Keratinocyte (primary cell): ENCODE results near the gene BPGM. TPM values are rescaled to one million over a fixed set of nuclear protein-coding genes. Genes with fewer than 3 reads are reported as not detected.

Source experiments
- DNase-seq: peaks from one replicate; pipeline ENCODE4 v3.0.0-alpha.2; 2011; ENCODE audit warnings: low read depth, missing footprints, low spot score
- FAIRE-seq: peaks from 2 replicates; lab custom pipeline; 2011; peaks lifted over from hg19 to GRCh38; lab: Jason Lieb, UNC
- H2AFZ ChIP-seq: 2 replicates; pipeline ENCODE4 v1.6.0; 2012; ENCODE audit warnings: low read length, control low read depth, inconsistent platforms; ENCODE audit not compliant: control insufficient read depth
- H3K27ac ChIP-seq: 2 replicates; pipeline ENCODE4 v1.5.1; 2011; ENCODE audit warnings: low read length; ENCODE audit not compliant: control insufficient read depth, insufficient read depth
- H3K27me3 ChIP-seq: 3 replicates; pipeline ENCODE4 v1.6.0; 2011; ENCODE audit warnings: low read length; ENCODE audit not compliant: control insufficient read depth, insufficient read depth; ENCODE audit errors: extremely low read depth
- H3K36me3 ChIP-seq, 2 experiments: 2 replicates in 1 of 2; 3 replicates in 1 of 2; pipeline ENCODE4 v1.5.1; 2011; ENCODE audit warnings: low read length in 2 of 2, mild to moderate bottlenecking in 1 of 2; ENCODE audit not compliant: control insufficient read depth in 2 of 2, insufficient read depth in 2 of 2; ENCODE audit errors: extremely low read depth in 1 of 2
- H3K4me1 ChIP-seq: 3 replicates; pipeline ENCODE4 v1.5.1; 2011; ENCODE audit warnings: low read length; ENCODE audit not compliant: control insufficient read depth, insufficient read depth; ENCODE audit errors: extremely low read depth
- H3K4me2 ChIP-seq: 3 replicates; pipeline ENCODE4 v1.6.0; 2011; ENCODE audit warnings: low read depth, low read length; ENCODE audit not compliant: control insufficient read depth, insufficient read depth; ENCODE audit errors: extremely low read depth
- H3K4me3 ChIP-seq, 3 experiments: fragments of 200-600 bp in 1 of 3; sonication (generic) in 1 of 3; 2 replicates in 2 of 3; 3 replicates in 1 of 3; pipeline ENCODE4 v1.5.1; 2011 to 2016; ENCODE audit warnings: low read length in 3 of 3, mild to moderate bottlenecking in 3 of 3, control low read depth in 2 of 3, inconsistent platforms in 1 of 3, low read depth in 1 of 3, mixed read lengths in 1 of 3, mixed run types in 1 of 3, moderate library complexity in 1 of 3; ENCODE audit not compliant: control insufficient read depth in 2 of 3, insufficient read depth in 2 of 3; ENCODE audit errors: extremely low read depth in 1 of 3
- H3K79me2 ChIP-seq: 2 replicates; pipeline ENCODE4 v1.6.0; 2012; ENCODE audit warnings: low read length; ENCODE audit not compliant: control insufficient read depth, insufficient read depth
- H3K9ac ChIP-seq: 3 replicates; pipeline ENCODE4 v1.6.0; 2011; ENCODE audit warnings: low read length; ENCODE audit not compliant: control insufficient read depth, insufficient read depth; ENCODE audit errors: extremely low read depth
- H3K9me1 ChIP-seq: 3 replicates; pipeline ENCODE4 v1.6.0; 2011; ENCODE audit warnings: low read length; ENCODE audit not compliant: control insufficient read depth, insufficient read depth; ENCODE audit errors: extremely low read depth
- H3K9me3 ChIP-seq: 2 replicates; pipeline ENCODE4 v1.5.1; 2012; ENCODE audit warnings: low read depth, low read length; ENCODE audit not compliant: control insufficient read depth
- H4K20me1 ChIP-seq: 3 replicates; pipeline ENCODE4 v1.6.0; 2011; ENCODE audit warnings: low read length; ENCODE audit not compliant: control insufficient read depth, insufficient read depth; ENCODE audit errors: extremely low read depth
- CTCF ChIP-seq, 3 experiments: IDR thresholded peaks in 1 of 3; conservative IDR thresholded peaks in 1 of 3; optimal IDR thresholded peaks in 1 of 3; 2 replicates in 2 of 3; 3 replicates in 1 of 3; pipeline versions ENCODE3 to v1.5.1; 2011; ENCODE audit warnings: low read length in 3 of 3, mild to moderate bottlenecking in 3 of 3, moderate library complexity in 2 of 3, control low read depth in 1 of 3, inconsistent platforms in 1 of 3; ENCODE audit not compliant: insufficient read depth in 2 of 3; ENCODE audit errors: extremely low read depth in 1 of 3
- EZH2 ChIP-seq: IDR thresholded peaks from one replicate; pipeline ENCODE4 v1.6.1; 2012; ENCODE audit warnings: inconsistent platforms, mild to moderate bottlenecking, low read length, moderate library complexity
- dilution Hi-C: fragments of 300-500 bp; cut with MboI; formaldehyde crosslinking; loops from one replicate; pipeline ENCODE4 v1.7.0; 2020; ENCODE audit warnings: low sequenced_read_pairs; ENCODE audit not compliant: extremely low pct_ligation_motif_present
- polyA plus RNA-seq, 5 experiments: library from polyadenylated mRNA; depleted of rRNA in 3 of 5; stranded (reverse) in 3 of 5; stranded (forward) in 1 of 5; unstranded in 1 of 5; fragments of >200 nt; gene quantifications; 1 replicate in 1 of 5; 2 replicates in 3 of 5; 3 replicates in 1 of 5; pipeline versions ENCODE4 v1.2.1 to v1.2.3, GENCODE V29; 2011 to 2012; ENCODE audit warnings: missing spikeins in 2 of 5, low read depth in 1 of 5, low replicate concordance in 1 of 5

BPGM gene
- polyA plus RNA-seq, 1 donor (not counting 4 experiments of a cell fraction or from before 2014, with no cell fraction given) = 31.2 TPM

GRCh38 chr7:134637934-134638719, 8.5 kb upstream of the BPGM start:
- DNase-seq = peak; percentile 69
- Histone ChIP-seq H3K9me1 (no peaks in the 10 kb centered on the region), H3K4me1 (peaks cover 10% of the 10 kb centered on the region), H3K36me3 (no peaks in the 10 kb centered on the region), H3K27ac (no peak overlapping the region), H3K9me3 (no peaks in the 10 kb centered on the region), H3K79me2 (no peaks in the 10 kb centered on the region), H3K4me2 (peak overlapping the region; percentile 22), H2AFZ (peak overlapping the region; percentile 38), H4K20me1 (no peaks in the 10 kb centered on the region), H3K9ac (no peak overlapping the region), H3K4me3 (no peak overlapping the region), H3K27me3 (no peaks in the 10 kb centered on the region)
- dilution Hi-C loops = no loop called here
- peak; percentile 97 for FAIRE-seq
- TF ChIP-seq EZH2 (no peak), CTCF (optimal IDR thresholded peaks at IDR 0.05 in 1 of 3, IDR thresholded peaks at IDR 0.05 in 1 of 3, conservative IDR thresholded peaks at IDR 0.05 in 1 of 3; ENCODE audit: extremely low read depth in 1 of 3, insufficient read depth in 2 of 3, low read length in 3 of 3) (no peak)

- Histone ChIP-seq H3K27me3 (no peaks in the 10 kb centered on the region), H3K36me3 (no peaks in the 10 kb centered on the region), H3K9me3 (no peaks in the 10 kb centered on the region), H3K4me2 (no peak overlapping the region), H4K20me1 (no peaks in the 10 kb centered on the region), H3K27ac (no peak overlapping the region), H3K4me1 (peaks cover 10% of the 10 kb centered on the region), H3K9me1 (no peaks in the 10 kb centered on the region), H3K9ac (no peak overlapping the region), H3K79me2 (no peaks in the 10 kb centered on the region), H2AFZ (no peak overlapping the region), H3K4me3 (no peak overlapping the region)
- no peak for TF ChIP-seq EZH2
- no peak for TF ChIP-seq CTCF (optimal IDR thresholded peaks at IDR 0.05 in 1 of 3, IDR thresholded peaks at IDR 0.05 in 1 of 3, conservative IDR thresholded peaks at IDR 0.05 in 1 of 3; ENCODE audit: extremely low read depth in 1 of 3, insufficient read depth in 2 of 3, low read length in 3 of 3)
- dilution Hi-C loops = no loop called here
- no peak for DNase-seq
- FAIRE-seq = no peak
These were observed 7.6 kb upstream of the BPGM start for GRCh38 chr7:134639061-134639460.
